ENCODE measurements around the gene TMEM129.

GRCh38 chr4:1730532-1731135 is 9.5 kb upstream of the TMEM129 start:
- TF ChIP-seq CTCF (conservative IDR thresholded peaks at IDR 0.05) = no peak
- no peak for TF ChIP-seq EZH2 (IDR thresholded peaks at IDR 0.05; ENCODE audit: low read depth)

All from PC-9 (cell line).